ENCODE results near the gene TFPI. TPM values are rescaled to one million over a fixed set of nuclear protein-coding genes. Genes with fewer than 3 reads are reported as not detected.

TFPI gene
- total RNA-seq, 1 donor from 2014 or later: 66.7 TPM

- DNase-seq (ENCODE audit: low spot score): peak; percentile 37
Measured at GRCh38 chr2:187419808-187420207, 134.4 kb downstream of the TFPI start.

- DNase-seq (ENCODE audit: low spot score): no peak
Measured at GRCh38 chr2:187415449-187415848, 138.8 kb downstream of the TFPI start.

Other genes starting within 250 kb of the TFPI start
- 30.1 TPM for gene CALCRL, start 106.2 kb downstream of the TFPI start, total RNA-seq (ENCODE audit: insufficient read depth, low replicate concordance)